Stimulated activated CD4-positive, alpha-beta T cell treated with anti-CD3 and anti-CD28 coated beads, Interleukin-12 subunit alpha, Interleukin-12 subunit beta, amount 100 ng/mL, for 24 hours (primary cell): ENCODE results near the gene PCDHGB4.
"Not testable (repeated sequence)": the region's sequence is repeated elsewhere in the genome, so short reads cannot be mapped to it uniquely, and the experiment has no call there.

Source experiments
- DNase-seq, 2 experiments: peaks; one replicate each; pipeline ENCODE4 v3.0.0-alpha.2; 2020; ENCODE audit warnings: low read depth in 2 of 2

PCDHGB4 gene

DNA sequence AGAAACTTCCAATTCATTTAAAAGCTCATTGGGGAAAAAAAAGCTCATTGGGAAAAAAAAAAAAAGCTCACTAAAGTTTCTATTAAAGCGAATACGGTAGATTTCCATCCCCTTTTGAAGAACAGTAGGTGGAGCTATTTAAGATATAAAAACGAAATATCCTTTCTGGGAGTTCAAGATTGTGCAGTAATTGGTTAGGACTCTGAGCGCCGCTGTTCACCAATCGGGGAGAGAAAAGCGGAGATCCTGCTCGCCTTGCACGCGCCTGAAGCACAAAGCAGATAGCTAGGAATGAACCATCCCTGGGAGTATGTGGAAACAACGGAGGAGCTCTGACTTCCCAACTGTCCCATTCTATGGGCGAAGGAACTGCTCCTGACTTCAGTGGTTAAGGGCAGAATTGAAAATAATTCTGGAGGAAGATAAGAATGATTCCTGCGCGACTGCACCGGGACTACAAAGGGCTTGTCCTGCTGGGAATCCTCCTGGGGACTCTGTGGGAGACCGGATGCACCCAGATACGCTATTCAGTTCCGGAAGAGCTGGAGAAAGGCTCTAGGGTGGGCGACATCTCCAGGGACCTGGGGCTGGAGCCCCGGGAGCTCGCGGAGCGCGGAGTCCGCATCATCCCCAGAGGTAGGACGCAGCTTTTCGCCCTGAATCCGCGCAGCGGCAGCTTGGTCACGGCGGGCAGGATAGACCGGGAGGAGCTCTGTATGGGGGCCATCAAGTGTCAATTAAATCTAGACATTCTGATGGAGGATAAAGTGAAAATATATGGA, 43.0 kb downstream of the PCDHGB4 start, which contains the start of gene PCDHGA12:
Gene PCDHGA12 (plus strand): TSS at position 176 of the 782 bp plus-strand sequence. CDS start 253 bp downstream, at position 429.
- DNase-seq: no peak

DNA sequence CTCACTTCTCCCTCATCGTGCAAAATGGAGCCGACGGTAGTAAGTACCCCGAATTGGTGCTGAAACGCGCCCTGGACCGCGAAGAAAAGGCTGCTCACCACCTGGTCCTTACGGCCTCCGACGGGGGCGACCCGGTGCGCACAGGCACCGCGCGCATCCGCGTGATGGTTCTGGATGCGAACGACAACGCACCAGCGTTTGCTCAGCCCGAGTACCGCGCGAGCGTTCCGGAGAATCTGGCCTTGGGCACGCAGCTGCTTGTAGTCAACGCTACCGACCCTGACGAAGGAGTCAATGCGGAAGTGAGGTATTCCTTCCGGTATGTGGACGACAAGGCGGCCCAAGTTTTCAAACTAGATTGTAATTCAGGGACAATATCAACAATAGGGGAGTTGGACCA, 43.8 kb downstream of the PCDHGB4 start:
- DNase-seq: no peak

DNA sequence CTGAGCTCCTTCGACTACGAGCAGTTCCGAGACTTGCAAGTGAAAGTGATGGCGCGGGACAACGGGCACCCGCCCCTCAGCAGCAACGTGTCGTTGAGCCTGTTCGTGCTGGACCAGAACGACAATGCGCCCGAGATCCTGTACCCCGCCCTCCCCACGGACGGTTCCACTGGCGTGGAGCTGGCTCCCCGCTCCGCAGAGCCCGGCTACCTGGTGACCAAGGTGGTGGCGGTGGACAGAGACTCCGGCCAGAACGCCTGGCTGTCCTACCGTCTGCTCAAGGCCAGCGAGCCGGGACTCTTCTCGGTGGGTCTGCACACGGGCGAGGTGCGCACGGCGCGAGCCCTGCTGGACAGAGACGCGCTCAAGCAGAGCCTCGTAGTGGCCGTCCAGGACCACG, 44.8 kb downstream of the PCDHGB4 start:
- not testable (repeated sequence) for DNase-seq

DNA sequence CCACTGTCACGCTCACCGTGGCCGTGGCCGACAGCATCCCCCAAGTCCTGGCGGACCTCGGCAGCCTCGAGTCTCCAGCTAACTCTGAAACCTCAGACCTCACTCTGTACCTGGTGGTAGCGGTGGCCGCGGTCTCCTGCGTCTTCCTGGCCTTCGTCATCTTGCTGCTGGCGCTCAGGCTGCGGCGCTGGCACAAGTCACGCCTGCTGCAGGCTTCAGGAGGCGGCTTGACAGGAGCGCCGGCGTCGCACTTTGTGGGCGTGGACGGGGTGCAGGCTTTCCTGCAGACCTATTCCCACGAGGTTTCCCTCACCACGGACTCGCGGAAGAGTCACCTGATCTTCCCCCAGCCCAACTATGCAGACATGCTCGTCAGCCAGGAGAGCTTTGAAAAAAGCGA, 45.2 kb downstream of the PCDHGB4 start:
- not testable (repeated sequence) for DNase-seq

DNA sequence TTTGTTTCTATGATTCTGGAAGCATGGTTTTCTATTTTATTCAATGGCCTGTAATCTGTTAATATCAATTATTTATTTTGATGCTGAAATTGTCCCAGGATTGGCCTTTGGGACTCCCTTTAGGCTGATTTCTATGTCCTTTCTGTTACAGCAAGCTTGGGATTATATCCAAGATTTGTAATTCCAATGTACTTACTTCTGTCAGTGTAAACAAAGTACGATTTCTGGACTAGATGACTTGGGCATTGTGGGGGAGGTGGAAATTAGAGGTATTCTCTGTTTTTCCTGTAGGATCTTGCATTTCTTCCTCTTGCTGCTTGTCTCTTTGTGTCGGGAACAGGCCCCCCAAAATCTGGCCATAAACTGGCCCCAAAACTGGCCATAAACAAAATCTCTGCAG, 46.5 kb downstream of the PCDHGB4 start:
- DNase-seq: no peak

DNA sequence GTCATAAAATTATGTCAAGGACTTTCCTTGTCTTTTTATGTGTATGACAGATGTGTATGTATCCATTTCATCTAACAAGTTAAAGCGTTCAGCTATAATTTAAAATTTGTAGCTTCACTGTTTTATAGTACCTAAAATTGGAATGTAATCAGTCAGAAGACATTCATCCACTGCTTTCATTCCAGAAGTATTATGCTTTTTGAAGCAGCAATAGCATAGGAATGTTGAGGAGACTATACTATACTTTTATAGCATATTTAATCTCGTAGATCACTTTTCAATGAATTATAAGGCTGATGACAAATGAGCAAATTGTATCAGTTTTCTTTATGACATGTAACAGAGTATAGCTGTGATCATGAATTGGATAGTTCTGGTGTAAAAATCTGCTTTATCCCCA, 49.7 kb downstream of the PCDHGB4 start:
- no peak for DNase-seq

DNA sequence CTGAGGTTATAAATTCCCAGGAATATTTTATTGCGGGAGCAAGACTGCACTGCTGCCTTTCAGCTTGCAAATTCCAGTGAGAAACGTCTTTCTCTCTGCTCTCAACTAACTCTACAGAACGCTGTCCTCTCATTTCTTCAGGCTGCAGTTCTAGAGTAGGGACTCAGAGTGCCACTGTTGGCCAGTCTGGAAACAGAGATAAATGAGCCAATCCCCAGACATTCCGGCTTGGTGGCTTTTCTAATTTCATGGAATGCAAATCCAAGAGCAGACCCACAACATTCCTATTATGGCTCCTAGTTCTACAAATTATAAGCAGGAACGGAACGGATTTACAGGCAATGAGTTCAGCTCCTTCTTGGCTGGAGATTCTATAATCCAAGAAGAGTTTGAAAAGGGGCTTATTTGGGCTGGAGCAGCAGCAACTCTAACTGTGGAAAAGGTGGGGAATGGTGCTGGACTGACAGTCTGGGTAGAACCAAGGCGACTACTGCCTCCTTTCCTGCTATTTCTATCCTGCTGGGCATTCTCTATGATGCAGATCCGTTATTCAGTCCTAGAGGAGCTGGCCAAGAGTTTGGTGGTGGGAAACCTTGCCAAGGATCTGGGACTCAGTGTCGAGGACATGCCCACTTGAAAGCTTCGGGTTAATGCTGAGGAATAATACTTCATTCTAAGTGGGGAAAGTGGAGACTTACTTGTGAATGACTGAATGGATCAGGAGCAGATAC, 52.1 kb downstream of the PCDHGB4 start:
- no peak for DNase-seq
